GM23338 (cell line): Measurements from ENCODE around the gene CCDC149. TPM values are rescaled to one million over a fixed set of nuclear protein-coding genes. Genes with fewer than 3 reads are reported as not detected.

Source experiments
- polyA plus RNA-seq: library from polyadenylated mRNA; unstranded; fragments of >200 nt; fragmentation: Nextera tagmentation; extraction: Ambion mirVana; gene quantifications from 2 replicates; pipeline ENCODE4 v1.2.1, GENCODE V29; 2016
- small RNA-seq: library from RNA; depleted of rRNA; stranded (forward); fragments of <200 nt; gene quantifications from one replicate; pipeline ENCODE3, GENCODE V24; 2014; ENCODE audit warnings: low replicate concordance
- total RNA-seq: library from RNA; depleted of rRNA; stranded (reverse); fragments of >200 nt; shearing (Covaris generic); gene quantifications from 2 replicates; pipeline ENCODE4 v1.2.3, GENCODE V29; 2014; rRNA removed

The CCDC149 gene
- total and polyA plus RNA-seq, 2 experiments from 2014 or later: 2.6 to 6.4 TPM

Small RNA genes within 50 kb of the gene (small RNA-seq; reads per million reads assigned to genes)
- gene AC006390.1: not detected

Other genes starting within 250 kb of the CCDC149 start
- gene SOD3, start 117.5 kb downstream of the CCDC149 start, total RNA-seq: 11.8 and 16.6 TPM in 2 replicates
- 7.5 and 8.9 TPM in 2 replicates for gene SOD3, start 117.5 kb downstream of the CCDC149 start, polyA plus RNA-seq
- gene LGI2, start 117.9 kb upstream of the CCDC149 start, total RNA-seq: 6.2 and 8.0 TPM in 2 replicates
- gene LGI2, start 117.9 kb upstream of the CCDC149 start, polyA plus RNA-seq: 0.63 and 0.82 TPM in 2 replicates
- gene SEPSECS, start 247.4 kb upstream of the CCDC149 start, total RNA-seq: 4.7 and 8.4 TPM in 2 replicates
- gene SEPSECS, start 247.4 kb upstream of the CCDC149 start, polyA plus RNA-seq: 1.2 and 2.3 TPM in 2 replicates